HG03159 (cell line): ENCODE data around the gene SGK1.

Experiments used
- ATAC-seq: cut with Tn5 transposase; IDR thresholded peaks from one replicate; pipeline ENCODE4 v1.9.1; 2021; ENCODE audit warnings: mild to moderate bottlenecking, moderate library complexity; ENCODE audit not compliant: unreplicated experiment

The SGK1 gene

DNA sequence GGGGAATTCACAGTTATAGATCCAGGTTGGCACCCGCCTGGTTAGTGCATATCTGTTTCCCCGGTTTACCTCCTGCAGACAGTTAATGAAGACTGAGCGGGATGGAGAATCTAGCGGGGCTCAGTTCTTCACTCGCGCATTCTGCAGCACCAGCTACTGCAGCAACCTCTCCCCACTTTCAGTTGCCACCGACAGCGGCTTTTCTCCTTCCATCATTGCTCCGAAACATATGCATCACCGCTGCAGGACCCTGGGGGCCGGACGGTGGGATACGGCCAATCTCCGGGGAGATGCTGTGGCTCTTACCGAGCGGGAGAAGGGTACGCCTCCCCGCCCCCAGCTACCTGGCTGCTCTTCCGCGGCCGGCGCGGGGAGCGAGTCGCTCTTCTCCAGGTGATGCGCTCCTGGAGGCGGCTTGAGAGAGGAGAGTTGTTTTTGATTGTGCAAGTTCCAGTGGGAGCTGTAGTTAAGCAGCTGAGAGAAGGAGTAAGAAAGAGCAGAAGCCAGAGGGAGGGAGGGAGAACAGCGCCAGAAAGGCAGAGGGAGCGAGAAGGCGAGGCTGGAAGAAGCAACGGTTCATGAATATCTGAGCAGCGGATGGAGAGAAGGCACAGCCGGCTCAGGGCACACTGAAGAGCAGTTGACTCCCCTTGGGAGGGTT lies at the start of gene SGK1:
TSS of gene SGK1 (minus strand) at position 642 of the 661 bp plus-strand sequence. CDS start 652 bp downstream, outside the sequence.
- ATAC-seq = no peak

DNA sequence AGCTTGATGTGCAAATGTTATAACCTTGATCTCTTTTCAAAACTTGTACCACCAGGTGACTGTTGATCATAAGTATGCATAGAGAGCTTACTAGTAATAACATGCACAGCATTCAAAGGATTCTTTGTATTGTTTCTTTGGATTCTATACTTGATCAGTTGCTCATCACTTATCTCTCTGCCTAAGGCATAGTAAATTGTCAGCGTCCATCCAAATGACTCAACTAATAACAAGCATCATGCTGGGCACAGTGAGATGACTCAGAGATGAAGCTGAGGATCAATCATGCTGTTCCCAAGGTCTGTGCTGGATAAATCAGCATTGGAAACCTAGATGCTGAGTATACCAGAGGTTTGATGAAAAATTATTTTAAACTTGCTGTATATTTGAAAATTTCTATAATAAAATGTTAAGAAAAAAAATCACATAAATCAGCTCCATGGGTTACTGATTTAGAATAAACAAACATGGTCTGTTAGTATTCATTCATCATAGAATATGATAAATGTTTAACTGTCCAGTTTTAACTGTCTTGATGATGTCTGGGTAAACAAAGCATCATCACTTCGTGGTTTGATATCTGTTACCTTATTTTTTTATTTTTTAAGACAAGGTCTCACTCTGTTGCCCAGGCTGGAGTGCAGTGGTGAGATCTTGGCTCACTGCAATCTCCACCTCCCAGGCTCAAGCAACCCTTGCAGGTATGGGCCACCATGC lies 45.6 kb upstream of the SGK1 start:
- ATAC-seq = no peak

- no peak for ATAC-seq
These were observed 43.1 kb upstream of the SGK1 start for GRCh38 chr6:134361011-134361410.

DNA sequence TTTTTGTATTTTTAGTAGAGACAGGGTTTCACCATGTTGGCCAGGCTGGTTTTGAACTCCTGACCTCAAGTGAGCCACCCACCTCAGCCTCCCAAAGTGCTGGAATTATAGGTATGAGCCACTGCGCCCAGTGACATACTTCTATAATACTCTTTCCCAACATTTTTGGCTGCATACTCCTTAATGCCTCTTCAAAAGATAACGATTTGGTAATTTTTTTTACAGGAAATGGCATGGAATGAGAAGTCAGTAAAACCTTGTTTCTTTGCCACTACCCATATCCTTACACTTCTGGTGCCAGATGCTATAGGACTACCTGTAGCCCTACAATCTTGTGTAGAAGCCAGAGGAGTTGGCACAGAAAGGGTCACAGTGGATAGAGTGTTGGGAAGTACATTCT lies 41.4 kb upstream of the SGK1 start:
- no peak for ATAC-seq

- no peak for ATAC-seq
These were observed 40.4 kb upstream of the SGK1 start for GRCh38 chr6:134358320-134358719.

DNA sequence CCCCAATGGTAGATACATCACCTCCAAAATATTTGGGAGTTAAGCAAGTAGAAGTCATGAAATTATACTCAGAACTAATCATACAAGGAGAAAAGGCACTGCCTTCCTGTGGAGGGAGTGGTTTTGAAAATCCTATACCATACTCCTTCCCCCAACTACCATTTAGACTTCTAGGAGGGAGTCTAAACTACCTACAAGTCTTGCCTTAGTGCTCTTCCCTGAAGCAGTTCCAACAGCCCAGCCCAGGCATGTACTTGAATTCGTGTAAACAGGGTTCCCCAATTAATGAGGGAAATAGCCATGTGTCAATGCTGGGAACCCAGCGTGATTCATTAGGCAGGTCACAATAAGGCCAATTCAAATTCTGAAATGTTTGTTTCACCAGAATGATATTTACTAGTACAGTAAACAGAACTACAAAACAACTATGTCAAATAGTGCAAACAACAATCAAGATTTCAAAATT lies 39.1 kb upstream of the SGK1 start:
- no peak for ATAC-seq

GRCh38 chr6:134356405-134356804 lies 38.5 kb upstream of the SGK1 start:
- no peak for ATAC-seq

- ATAC-seq = no peak
These were observed 35.0 kb upstream of the SGK1 start for GRCh38 chr6:134352786-134353480.

DNA sequence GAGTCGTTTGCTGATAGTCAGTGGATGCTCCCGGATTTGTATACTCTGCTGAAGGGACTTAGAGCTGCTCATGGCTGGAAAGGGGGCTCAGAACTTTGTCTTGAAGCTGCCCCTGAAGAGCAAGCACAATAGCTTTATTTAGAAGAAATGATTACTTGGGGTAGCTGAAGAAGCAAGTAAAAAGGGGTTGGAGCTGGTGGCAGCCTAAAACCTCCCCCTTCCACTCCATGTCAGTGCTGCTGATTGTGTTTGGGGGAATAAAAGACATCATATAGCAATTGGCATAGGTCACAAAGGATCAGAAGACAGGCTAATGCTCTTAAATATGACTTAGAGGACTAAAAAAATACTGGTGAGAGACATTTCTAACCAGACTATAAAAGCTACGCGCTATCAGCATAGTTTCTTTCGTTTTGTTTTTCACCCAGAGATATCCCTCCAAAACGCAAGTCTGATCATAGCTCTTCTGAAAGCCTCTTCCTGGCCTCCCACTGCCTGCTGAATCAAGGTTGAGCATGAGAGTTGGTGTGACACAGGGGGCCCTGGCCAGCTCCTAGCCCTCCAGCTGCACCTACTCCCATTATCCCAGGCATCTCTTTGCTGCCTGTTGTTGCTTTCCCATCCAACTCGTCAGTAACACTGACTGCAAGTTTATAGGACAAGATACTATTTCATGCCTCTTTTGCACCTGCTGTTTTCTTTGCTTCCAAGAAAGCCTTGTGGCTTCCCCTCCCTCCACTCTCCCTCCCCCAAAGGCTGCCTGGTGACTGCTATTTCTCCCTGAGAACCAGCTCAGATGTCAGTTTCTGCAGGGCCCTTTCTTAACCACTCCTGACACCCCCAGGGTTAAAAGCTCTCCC lies 33.9 kb upstream of the SGK1 start:
- ATAC-seq = no peak

DNA sequence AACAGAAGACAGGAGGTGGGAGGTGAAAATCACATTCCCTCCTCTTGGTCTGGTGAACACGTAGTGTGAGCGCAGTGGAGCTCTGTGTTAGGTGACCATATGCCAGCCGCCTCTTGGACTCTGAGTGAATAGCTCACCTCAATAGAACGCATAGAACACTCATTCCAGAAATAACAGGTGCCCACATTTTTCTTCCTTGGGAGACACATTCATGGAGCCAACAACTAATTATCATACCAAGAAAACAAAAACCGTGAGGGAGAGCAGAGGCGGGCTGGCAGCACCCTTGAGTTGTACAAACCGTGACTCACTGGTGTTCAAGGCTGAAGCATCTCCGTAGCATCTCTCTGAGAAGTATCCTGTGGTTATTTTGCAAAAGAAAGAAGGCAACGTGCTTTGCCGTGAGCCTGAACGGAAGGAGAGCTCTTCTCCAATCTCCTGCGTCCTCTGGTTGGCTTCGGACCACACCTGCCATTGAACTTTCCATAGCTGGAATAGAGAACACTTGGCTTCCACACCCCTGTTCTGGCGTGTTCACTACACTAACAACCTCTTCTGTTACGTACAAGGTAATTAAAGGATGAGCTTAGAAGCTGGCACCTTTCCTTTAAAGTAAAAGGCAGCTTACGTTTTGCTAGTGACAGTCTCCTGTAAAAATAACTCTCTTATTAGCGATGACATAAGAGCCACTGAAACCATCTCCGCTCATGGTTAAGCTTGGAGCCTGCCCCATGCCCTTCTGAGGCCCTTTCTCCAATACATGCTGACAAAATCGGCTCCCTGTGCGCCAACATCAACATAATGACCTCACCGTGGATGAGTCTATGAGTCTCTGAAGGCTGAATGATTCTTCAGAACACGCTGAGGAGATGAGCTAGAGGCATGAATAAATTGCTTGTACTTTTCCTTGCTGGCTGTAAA lies 30.2 kb upstream of the SGK1 start:
- ATAC-seq = no peak

DNA sequence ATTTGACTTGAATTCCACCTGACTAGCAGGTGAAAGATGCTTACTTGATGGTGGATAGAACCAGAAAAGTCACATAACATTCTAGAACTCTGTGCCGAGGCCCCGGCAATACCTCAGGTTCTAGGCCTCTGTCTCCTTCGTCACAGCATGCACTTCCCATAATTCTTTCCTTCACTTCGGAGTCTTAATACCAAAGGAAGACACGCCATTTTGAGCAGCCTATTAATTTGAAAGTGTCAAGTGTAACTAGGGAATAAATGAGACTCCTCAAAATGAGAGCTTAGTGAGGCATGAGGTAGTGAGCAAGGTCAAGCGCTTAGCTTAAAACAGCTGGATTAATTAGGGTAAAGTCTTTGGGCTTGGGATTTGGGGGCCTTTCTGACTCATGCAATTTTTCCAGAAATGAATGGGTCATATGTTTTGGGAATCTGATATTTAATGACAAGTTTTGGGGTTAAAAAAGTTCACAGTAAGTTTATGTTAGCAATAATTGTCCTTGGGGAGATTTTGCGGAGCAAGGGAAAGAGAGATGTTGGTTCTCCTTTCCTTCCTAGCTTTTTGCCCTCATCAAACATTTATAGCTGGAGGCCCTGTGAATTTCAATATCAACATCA lies 29.1 kb upstream of the SGK1 start:
- ATAC-seq = no peak

DNA sequence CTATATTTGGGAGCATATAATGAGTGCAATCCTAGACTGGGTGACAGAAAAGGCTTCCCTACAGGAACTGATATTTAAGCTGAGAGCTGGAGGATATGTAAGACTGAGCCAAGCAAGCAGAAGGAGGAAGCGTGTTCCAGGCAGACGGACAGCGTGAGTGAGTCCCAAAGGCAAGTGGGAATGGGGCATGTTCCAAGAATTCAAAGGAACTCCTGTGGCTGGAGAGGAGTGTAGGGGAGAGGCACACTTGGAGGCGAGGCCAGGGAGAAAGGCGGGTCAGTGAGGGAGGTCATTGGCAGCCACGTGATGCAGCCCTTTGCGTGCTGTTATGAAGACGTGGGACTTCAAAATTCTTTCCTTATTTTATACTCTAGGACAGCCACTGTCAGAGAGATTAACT lies 27.9 kb upstream of the SGK1 start:
- ATAC-seq = no peak

DNA sequence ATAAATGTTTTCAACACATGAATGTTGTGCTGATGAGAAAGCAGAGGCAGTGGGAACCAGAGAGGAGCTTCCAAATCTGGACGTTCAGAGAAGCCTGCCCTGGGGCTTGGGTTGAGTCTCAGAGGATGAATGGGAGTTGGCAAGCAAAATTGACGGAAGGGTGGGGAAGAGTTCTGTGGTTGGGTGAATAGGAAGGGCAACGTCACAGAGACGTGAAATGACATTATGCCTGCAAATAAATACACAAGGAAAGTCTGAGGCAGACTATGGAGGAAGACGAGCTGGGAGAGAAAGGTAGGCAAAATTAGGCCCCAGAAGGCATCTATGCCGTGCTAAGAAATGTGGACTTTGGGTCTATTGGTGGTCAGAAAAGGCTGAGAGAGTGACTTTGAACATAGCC lies 25.2 kb upstream of the SGK1 start:
- ATAC-seq = no peak

DNA sequence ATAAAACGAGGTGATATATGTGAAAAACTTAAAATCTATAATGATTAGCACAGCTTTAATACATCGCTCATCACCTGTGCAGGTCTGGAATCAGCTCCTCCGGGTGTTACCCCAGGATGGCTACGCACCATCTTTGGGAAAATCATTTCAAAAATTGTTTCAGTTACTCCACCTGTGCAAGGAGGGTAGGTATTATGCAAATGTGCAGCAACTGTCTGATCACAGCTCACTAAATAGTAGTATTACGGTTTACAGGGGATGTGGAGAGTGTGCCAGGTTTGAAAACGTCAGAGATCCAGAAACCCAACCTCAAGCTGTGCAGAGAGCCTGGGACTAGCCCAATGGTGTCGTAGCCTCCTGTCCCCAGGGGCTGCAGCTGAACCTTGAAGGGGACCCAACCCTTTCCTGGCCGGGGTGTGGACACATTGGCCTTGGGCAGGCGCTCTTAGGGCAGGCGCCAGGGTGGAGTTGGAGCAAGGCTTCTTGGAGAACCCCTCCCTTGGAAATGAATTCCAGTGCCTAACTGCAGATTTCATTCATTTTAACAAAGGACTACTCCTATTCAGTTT lies 24.2 kb upstream of the SGK1 start:
- ATAC-seq = no peak

- ATAC-seq = no peak
These were observed 22.5 kb upstream of the SGK1 start for GRCh38 chr6:134340179-134340975.

- ATAC-seq = no peak
These were observed 21.3 kb upstream of the SGK1 start for GRCh38 chr6:134339216-134339615.

DNA sequence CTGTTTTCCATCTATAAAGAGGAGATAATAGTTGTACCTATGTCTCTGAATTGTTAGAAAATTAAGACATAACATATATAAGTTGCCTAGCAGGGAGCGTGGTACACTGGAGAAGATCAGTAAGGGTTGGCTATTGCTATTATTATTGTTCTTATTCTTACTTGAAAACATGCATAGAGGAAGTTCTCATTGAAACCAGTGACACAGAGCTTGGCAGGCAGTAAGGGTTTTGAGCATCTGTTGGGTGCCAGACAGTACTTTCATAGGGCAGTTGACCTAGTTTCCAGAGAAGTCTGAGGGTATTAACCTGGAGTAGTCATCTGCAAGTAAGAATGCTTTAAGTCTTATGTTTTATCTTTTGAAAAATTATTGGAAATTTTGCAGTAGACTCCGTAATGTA lies 13.3 kb upstream of the SGK1 start:
- no peak for ATAC-seq

GRCh38 chr6:134330555-134330954 lies 12.6 kb upstream of the SGK1 start:
- no peak for ATAC-seq
